H9 (cell line): ENCODE results near the gene HVCN1. TPM values are rescaled to one million over a fixed set of nuclear protein-coding genes. Genes with fewer than 3 reads are reported as not detected.

ENCODE experiments used
- DNase-seq: peaks from one replicate; pipeline ENCODE4 v3.0.0-alpha.2; 2017
- H2AFZ ChIP-seq: one replicate; pipeline ENCODE4 v1.6.1; 2013; ENCODE audit warnings: mild to moderate bottlenecking, low read length, control low read depth, moderate library complexity
- H2AK5ac ChIP-seq: 2 replicates; pipeline ENCODE4 v1.6.1; 2013; ENCODE audit warnings: low read length, control low read depth, mixed read lengths; ENCODE audit not compliant: insufficient read length
- H2BK120ac ChIP-seq: one replicate; pipeline ENCODE4 v1.6.1; 2013; ENCODE audit warnings: low read depth, mild to moderate bottlenecking, low read length, control low read depth, inconsistent platforms; ENCODE audit not compliant: poor library complexity, severe bottlenecking
- H2BK12ac ChIP-seq: 2 replicates; pipeline ENCODE4 v1.6.1; 2013; ENCODE audit warnings: low read length, control low read depth, mixed read lengths, low read depth; ENCODE audit not compliant: insufficient read length
- H2BK15ac ChIP-seq: 2 replicates; pipeline ENCODE4 v1.6.1; 2013; ENCODE audit warnings: low read depth, low read length, control low read depth
- H2BK20ac ChIP-seq: one replicate; pipeline ENCODE4 v1.6.1; 2013; ENCODE audit warnings: low read depth, mild to moderate bottlenecking, low read length, control low read depth, inconsistent platforms; ENCODE audit not compliant: poor library complexity, severe bottlenecking
- H2BK5ac ChIP-seq: 2 replicates; pipeline ENCODE4 v1.6.1; 2013; ENCODE audit warnings: low read length, control low read depth, mixed read lengths; ENCODE audit not compliant: insufficient read length
- H3K14ac ChIP-seq: 2 replicates; pipeline ENCODE4 v1.6.1; 2013; ENCODE audit warnings: low read length, control low read depth; ENCODE audit not compliant: insufficient read depth
- H3K18ac ChIP-seq: 2 replicates; pipeline ENCODE4 v1.6.1; 2013; ENCODE audit warnings: low read depth, mild to moderate bottlenecking, mixed read lengths, low read length, control low read depth; ENCODE audit not compliant: insufficient read length
- H3K23ac ChIP-seq: 2 replicates; pipeline ENCODE4 v1.6.1; 2013; ENCODE audit warnings: low read length, control low read depth, mixed read lengths, low read depth; ENCODE audit not compliant: insufficient read length
- H3K23me2 ChIP-seq: 2 replicates; pipeline ENCODE4 v1.6.1; 2013; ENCODE audit warnings: low read depth, mild to moderate bottlenecking, mixed read lengths, low read length, control low read depth; ENCODE audit not compliant: insufficient read length, poor library complexity, severe bottlenecking
- H3K27ac ChIP-seq: 2 replicates; pipeline ENCODE4 v1.5.1; 2013; ENCODE audit warnings: low read length, control low read depth, mixed read lengths, low read depth; ENCODE audit not compliant: insufficient read length
- H3K27me3 ChIP-seq: 2 replicates; pipeline ENCODE4 v1.6.1; 2013; ENCODE audit warnings: low read length, control low read depth, inconsistent platforms; ENCODE audit not compliant: insufficient read depth
- H3K4ac ChIP-seq: 2 replicates; pipeline ENCODE4 v1.6.1; 2013; ENCODE audit warnings: low read depth, mild to moderate bottlenecking, control low read depth, inconsistent platforms, low read length, moderate library complexity
- H3K4me1 ChIP-seq: 2 replicates; pipeline ENCODE4 v1.6.1; 2013; ENCODE audit warnings: low read length, control low read depth, inconsistent platforms; ENCODE audit not compliant: insufficient read depth
- H3K4me2 ChIP-seq: 2 replicates; pipeline ENCODE4 v1.6.1; 2013; ENCODE audit warnings: low read length, control low read depth, mixed read lengths; ENCODE audit not compliant: insufficient read length, insufficient read depth
- H3K56ac ChIP-seq: 2 replicates; pipeline ENCODE4 v1.6.1; 2013; ENCODE audit warnings: low read depth, mild to moderate bottlenecking, mixed read lengths, low read length, control low read depth; ENCODE audit not compliant: insufficient read length
- H3K79me1 ChIP-seq: 2 replicates; pipeline ENCODE4 v1.6.1; 2013; ENCODE audit warnings: low read depth, mild to moderate bottlenecking, moderate library complexity, low read length, control low read depth, inconsistent platforms; ENCODE audit not compliant: insufficient read depth, poor library complexity, severe bottlenecking
- H3K79me2 ChIP-seq: 2 replicates; pipeline ENCODE4 v1.6.1; 2013; ENCODE audit warnings: low read length, control low read depth, inconsistent platforms; ENCODE audit not compliant: insufficient read depth
- H3K9ac ChIP-seq: 2 replicates; pipeline ENCODE4 v1.6.1; 2013; ENCODE audit warnings: low read length, control low read depth, mixed read lengths; ENCODE audit not compliant: insufficient read length; ENCODE audit errors: extremely low read depth
- H3K9me3 ChIP-seq: one replicate; pipeline ENCODE4 v1.6.1; 2013; ENCODE audit warnings: low read depth, low read length, inconsistent platforms; ENCODE audit not compliant: control insufficient read depth
- H3T11ph ChIP-seq: one replicate; pipeline ENCODE4 v1.6.1; 2013; ENCODE audit warnings: mild to moderate bottlenecking, low read length, control low read depth, inconsistent platforms
- H4K20me1 ChIP-seq: one replicate; pipeline ENCODE4 v1.6.1; 2013; ENCODE audit not compliant: control insufficient read depth, insufficient read length, insufficient read depth
- H4K5ac ChIP-seq: 2 replicates; pipeline ENCODE4 v1.6.1; 2013; ENCODE audit warnings: low read depth, mild to moderate bottlenecking, mixed read lengths, low read length, control low read depth; ENCODE audit not compliant: insufficient read length
- H4K8ac ChIP-seq: replicated peaks from 2 replicates; pipeline ENCODE4 v1.6.1; 2013; ENCODE audit warnings: low read length, control low read depth, mixed read lengths, low read depth; ENCODE audit not compliant: insufficient read length
- H4K91ac ChIP-seq: 2 replicates; pipeline ENCODE4 v1.6.1; 2013; ENCODE audit warnings: low read depth, mild to moderate bottlenecking, moderate library complexity, mixed read lengths, low read length, control low read depth; ENCODE audit not compliant: insufficient read length
- H3K27ac Mint-ChIP-seq, 3 experiments: 2 replicates in 2 of 3; 3 replicates in 1 of 3; pipeline ENCODE4 v1.8.0; 2020 to 2021; ENCODE audit warnings: mixed read lengths in 3 of 3, mild to moderate bottlenecking in 1 of 3, moderate library complexity in 1 of 3
- H3K27me3 Mint-ChIP-seq: 2 replicates; pipeline ENCODE4 v1.8.0; 2021; ENCODE audit warnings: low read depth, mild to moderate bottlenecking, moderate library complexity, mixed read lengths
- H3K36me3 Mint-ChIP-seq, 3 experiments: 2 replicates in 2 of 3; 3 replicates in 1 of 3; pipeline ENCODE4 v1.8.0; 2020 to 2021; ENCODE audit warnings: low read depth in 3 of 3, mixed read lengths in 3 of 3; ENCODE audit not compliant: insufficient read depth in 1 of 3
- H3K4me1 Mint-ChIP-seq, 2 experiments: 2 replicates each; pipeline ENCODE4 v1.8.0; 2020; ENCODE audit warnings: mixed read lengths in 2 of 2
- H3K4me3 Mint-ChIP-seq, 2 experiments: 2 replicates in 1 of 2; 3 replicates in 1 of 2; pipeline ENCODE4 v1.8.0; 2020 to 2021; ENCODE audit warnings: mild to moderate bottlenecking in 2 of 2, mixed read lengths in 2 of 2, moderate library complexity in 1 of 2
- H3K9me3 Mint-ChIP-seq, 2 experiments: 2 replicates in 1 of 2; 3 replicates in 1 of 2; pipeline ENCODE4 v1.8.0; 2020; ENCODE audit warnings: mild to moderate bottlenecking in 2 of 2, mixed read lengths in 2 of 2, moderate library complexity in 1 of 2
- CTCF ChIP-seq: fragments of 200-600 bp; sonication (generic); conservative IDR thresholded peaks from 3 replicates; pipeline ENCODE4 v1.8.0; 2021; ENCODE audit warnings: antibody characterized with exemption, mild to moderate bottlenecking
- WGBS: extraction: QIAGEN DNeasy Blood & Tissue Kit; methylation state at CpG from one replicate; pipeline ENCODE4 v1.1.7; 2013; ENCODE audit warnings: missing lambda C conversion rate, low lambda C conversion rate, mixed read lengths; ENCODE audit not compliant: insufficient read length; ENCODE audit errors: extremely low coverage; 5-methylcytosine and 5-hydroxymethylcytosine counted together
- total RNA-seq: library from RNA; stranded (reverse); gene quantifications from 2 replicates; pipeline ENCODE4 v1.2.1, GENCODE V29; 2021

HVCN1 gene
- total RNA-seq, 1 experiment from 2014 or later, result 5.2 TPM

DNA sequence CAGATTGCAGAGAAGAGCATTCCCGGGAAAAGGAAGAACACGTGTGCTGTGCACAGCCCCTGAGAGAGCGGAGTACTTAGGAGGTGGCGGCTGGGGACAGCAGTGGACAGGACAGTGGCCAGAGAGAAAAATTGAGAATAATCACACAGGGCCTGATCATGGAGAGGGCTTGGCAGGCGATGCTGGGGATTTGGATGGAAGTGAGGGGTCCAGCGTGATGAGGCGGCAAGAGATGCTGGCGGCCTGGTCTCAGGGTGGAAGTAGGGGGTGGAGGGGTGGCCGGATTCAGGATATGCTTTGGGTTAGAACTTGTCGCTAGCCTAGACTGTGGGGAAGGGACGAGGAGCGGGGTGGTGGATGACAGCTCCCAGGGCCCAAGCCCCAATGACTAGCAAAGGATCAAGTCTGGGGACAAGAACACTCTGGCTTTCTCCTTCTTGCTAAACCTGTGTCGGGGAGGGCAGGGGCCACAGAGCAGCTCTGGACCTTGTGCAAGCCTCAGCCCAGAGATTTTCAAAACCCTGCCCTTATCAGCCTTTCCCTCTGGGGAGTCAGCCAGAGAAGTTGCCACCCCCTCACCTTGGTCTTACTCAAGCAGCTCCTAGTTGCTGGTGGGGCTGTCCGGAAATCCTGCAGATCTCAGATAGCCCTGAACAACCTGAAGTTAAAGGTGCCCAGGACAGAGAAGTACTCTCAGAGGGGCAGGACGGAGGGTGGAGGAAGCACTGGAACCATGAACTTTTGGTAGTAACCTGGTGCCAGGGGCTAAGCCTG is 1.3 kb downstream of the HVCN1 start:
- peaks cover 31% of the 10 kb centered on the region for H3K27me3 Mint-ChIP-seq
- Histone ChIP-seq H2AFZ (no peak overlapping the region), H4K20me1 (no peaks in the 10 kb centered on the region), H3K23ac (no peak overlapping the region), H3K79me2 (no peaks in the 10 kb centered on the region), H4K8ac (no peak overlapping the region), H3K27me3 (peaks cover 4% of the 10 kb centered on the region; the same call in 1 of the 2 replicates), H2AK5ac (no peak overlapping the region), H2BK15ac (no peak overlapping the region), H2BK20ac (no peak overlapping the region), H3T11ph (no peak overlapping the region), H3K23me2 (peaks cover 9% of the 10 kb centered on the region), H3K4me1 (no peaks in the 10 kb centered on the region), H3K14ac (no peak overlapping the region), H3K79me1 (no peaks in the 10 kb centered on the region), H3K56ac (no peak overlapping the region), H2BK5ac (no peak overlapping the region), H2BK120ac (no peak overlapping the region), H2BK12ac (no peak overlapping the region), H3K27ac (no peak overlapping the region), H3K18ac (no peak overlapping the region), H3K4me2 (no peak overlapping the region), H4K5ac (no peak overlapping the region), H3K9ac (no peak overlapping the region), H4K91ac (no peak overlapping the region), H3K9me3 (no peaks in the 10 kb centered on the region), H3K4ac (no peak overlapping the region)
- no peak overlapping the region for H3K27ac Mint-ChIP-seq
- no CpG with 5 or more reads among the region's 15 CpGs for WGBS
- H3K36me3 Mint-ChIP-seq, result peaks cover 0 to 10% (median 0%) of the 10 kb centered on the region in 3 experiments; a peak in 5 of 7 replicates
- H3K4me3 Mint-ChIP-seq, result peak overlapping the region; percentile 69 to 82; a peak in 4 of 5 replicates
- H3K9me3 Mint-ChIP-seq, result peaks cover 0 to 4% of the 10 kb centered on the region in 2 experiments; a peak in 2 of 5 replicates
- no peak for DNase-seq
- H3K4me1 Mint-ChIP-seq, result peaks cover 12 to 24% of the 10 kb centered on the region in 2 experiments
- TF ChIP-seq CTCF, result no peak
